Calu3 (cell line): ENCODE measurements around the gene FGFR2. TPM values are rescaled to one million over a fixed set of nuclear protein-coding genes. Genes with fewer than 3 reads are reported as not detected.

ENCODE experiments used
- BruUV-seq: library from RNA; stranded (reverse); fragments of 400-500 nt; replicated peaks from 2 replicates; lab custom pipeline; 2021; lab: Mats Ljungman, UMichigan
- CTCF ChIA-PET: fragments of 300-600 bp; sonication (Branson Sonifier 250); formaldehyde crosslinking; loops from one replicate; lab custom pipeline; 2022; ENCODE audit warnings: antibody characterized with exemption; lab: Charles Lee
- DNase-seq: peaks from one replicate; pipeline ENCODE4 v3.0.0; 2022
- H3K27ac Mint-ChIP-seq: one replicate; pipeline ENCODE4 v1.8.0; 2022; ENCODE audit warnings: mixed read lengths; ENCODE audit not compliant: unreplicated experiment
- H3K27me3 Mint-ChIP-seq: one replicate; pipeline ENCODE4 v1.8.0; 2022; ENCODE audit warnings: mixed read lengths; ENCODE audit not compliant: unreplicated experiment
- H3K36me3 Mint-ChIP-seq: one replicate; pipeline ENCODE4 v1.8.0; 2022; ENCODE audit warnings: mild to moderate bottlenecking, moderate library complexity, mixed read lengths; ENCODE audit not compliant: insufficient read depth, unreplicated experiment
- H3K4me1 Mint-ChIP-seq: one replicate; pipeline ENCODE4 v1.8.0; 2022; ENCODE audit warnings: mild to moderate bottlenecking, low read depth, mixed read lengths; ENCODE audit not compliant: unreplicated experiment
- H3K4me3 Mint-ChIP-seq: one replicate; pipeline ENCODE4 v1.8.0; 2022; ENCODE audit warnings: mild to moderate bottlenecking, low read depth, moderate library complexity, mixed read lengths; ENCODE audit not compliant: unreplicated experiment
- H3K9me3 Mint-ChIP-seq: one replicate; pipeline ENCODE4 v1.8.0; 2022; ENCODE audit warnings: low read depth, mixed read lengths; ENCODE audit not compliant: unreplicated experiment
- CTCF ChIP-seq: fragments of 200-600 bp; IDR thresholded peaks from one replicate; pipeline ENCODE4 v1.8.0; 2022; ENCODE audit warnings: antibody characterized with exemption; ENCODE audit not compliant: unreplicated experiment
- intact Hi-C: fragments of 100-400 bp; cut with micrococcal nuclease; formaldehyde crosslinking; loops from one replicate; pipeline ENCODE4 v1.10.0; 2022; ENCODE audit not compliant: unreplicated experiment
- total RNA-seq: library from RNA; stranded (reverse); gene quantifications from 2 replicates; pipeline ENCODE4 v1.2.3, GENCODE V29; 2022

The FGFR2 gene
- total RNA-seq, 1 experiment from 2014 or later = 57.9 TPM

GRCh38 chr10:121595806-121596688, 2.2 kb downstream of the FGFR2 start:
- intact Hi-C loops = loop anchor here (2.0 to 10.0 kb wide), 3 partner anchors 43 to 269 kb away; no protein-coding TSS in a partner anchor
- peak overlapping the region; percentile 97 for H3K4me3 Mint-ChIP-seq
- H3K36me3 Mint-ChIP-seq = peaks cover 42% of the 10 kb centered on the region
- CTCF ChIA-PET = no interaction called here
- no peaks in the 10 kb centered on the region for H3K27me3 Mint-ChIP-seq
- H3K9me3 Mint-ChIP-seq = no peaks in the 10 kb centered on the region
- BruUV-seq = TSS peak; percentile 18
- peaks cover 25% of the 10 kb centered on the region for H3K4me1 Mint-ChIP-seq
- no peak for TF ChIP-seq CTCF
- H3K27ac Mint-ChIP-seq = peak overlapping the region; percentile 91
- peak; percentile 34 for DNase-seq

DNA sequence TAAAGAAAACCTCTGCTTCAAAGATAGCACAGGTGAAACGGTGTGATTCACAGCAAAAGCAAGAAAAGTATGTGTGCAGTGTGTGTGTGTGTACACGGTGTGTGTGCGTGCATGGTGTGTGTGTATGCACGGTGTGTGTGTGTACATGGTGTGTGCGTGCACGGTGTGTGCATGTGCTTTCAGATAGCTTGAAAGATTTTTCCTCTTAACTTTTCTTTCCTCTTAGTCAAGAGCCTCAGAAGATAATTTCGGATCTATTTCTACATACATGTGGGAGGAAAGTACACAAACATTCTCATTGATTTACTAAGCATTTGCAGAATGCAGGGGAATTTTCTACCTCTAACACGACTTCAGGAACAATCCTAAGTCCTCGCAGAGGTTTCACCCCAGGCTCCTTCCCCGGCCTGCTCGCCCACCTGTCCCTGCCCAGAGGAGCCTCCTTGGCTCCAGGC, 2.9 kb downstream of the FGFR2 start:
- TF ChIP-seq CTCF = no peak
- Mint-ChIP-seq H3K36me3 (peaks cover 42% of the 10 kb centered on the region), H3K27ac (peak overlapping the region; percentile 91), H3K27me3 (no peaks in the 10 kb centered on the region), H3K4me3 (peak overlapping the region; percentile 97), H3K9me3 (no peaks in the 10 kb centered on the region), H3K4me1 (peaks cover 32% of the 10 kb centered on the region)
- no peak for DNase-seq
- intact Hi-C loops = loop anchor here (5.0 to 10.0 kb wide), 2 partner anchors 61 to 268 kb away; no protein-coding TSS in a partner anchor
- CTCF ChIA-PET = interaction anchor here (0.9 kb wide), 1 partner anchor 42 kb away, joined by 3 read pairs; no protein-coding TSS in a partner anchor
- BruUV-seq = no TSS peak

DNA sequence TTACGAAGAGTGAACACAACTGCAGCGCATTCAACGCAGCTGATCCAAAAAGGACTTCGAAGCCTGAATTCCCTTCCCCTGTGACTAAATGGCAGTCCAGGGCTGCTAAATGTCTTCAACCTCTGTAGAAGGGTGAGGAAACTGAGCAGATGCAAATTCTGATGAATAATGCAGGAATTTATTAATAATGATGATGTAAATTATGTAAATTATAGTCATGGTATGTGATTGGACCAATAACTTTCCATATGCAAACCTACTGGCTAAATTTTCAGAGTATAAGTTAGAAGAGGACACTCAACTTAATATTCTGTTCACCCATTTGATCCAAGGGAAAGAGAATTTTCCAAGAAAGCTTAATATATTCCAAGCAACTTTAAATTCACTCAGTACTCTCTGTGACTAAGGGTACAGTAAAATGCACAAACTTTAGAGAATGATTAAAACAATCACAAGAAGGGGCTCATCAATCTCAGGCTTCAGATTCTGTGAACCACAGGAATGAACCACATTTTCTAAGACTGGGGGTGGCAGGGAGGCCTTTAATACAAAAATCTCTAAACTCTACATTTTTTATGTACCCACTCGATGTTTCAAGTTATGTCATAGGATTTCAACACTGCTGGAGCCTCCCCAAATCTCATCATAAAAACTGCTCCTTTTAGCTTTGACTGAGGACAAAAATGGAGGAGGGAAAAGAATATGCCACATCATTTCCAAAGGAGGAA, 3.5 kb downstream of the FGFR2 start:
- no TSS peak for BruUV-seq
- Mint-ChIP-seq H3K27me3 (no peaks in the 10 kb centered on the region), H3K4me1 (peaks cover 32% of the 10 kb centered on the region), H3K27ac (no peak overlapping the region), H3K36me3 (peaks cover 42% of the 10 kb centered on the region), H3K9me3 (no peaks in the 10 kb centered on the region), H3K4me3 (peak overlapping the region; percentile 97)
- no peak for TF ChIP-seq CTCF
- CTCF ChIA-PET = interaction anchor here (0.9 kb wide), 1 partner anchor 41 kb away, joined by 3 read pairs; no protein-coding TSS in a partner anchor
- intact Hi-C loops = loop anchor here (5.0 to 10.0 kb wide), 2 partner anchors 60 to 267 kb away; no protein-coding TSS in a partner anchor
- DNase-seq = no peak

DNA sequence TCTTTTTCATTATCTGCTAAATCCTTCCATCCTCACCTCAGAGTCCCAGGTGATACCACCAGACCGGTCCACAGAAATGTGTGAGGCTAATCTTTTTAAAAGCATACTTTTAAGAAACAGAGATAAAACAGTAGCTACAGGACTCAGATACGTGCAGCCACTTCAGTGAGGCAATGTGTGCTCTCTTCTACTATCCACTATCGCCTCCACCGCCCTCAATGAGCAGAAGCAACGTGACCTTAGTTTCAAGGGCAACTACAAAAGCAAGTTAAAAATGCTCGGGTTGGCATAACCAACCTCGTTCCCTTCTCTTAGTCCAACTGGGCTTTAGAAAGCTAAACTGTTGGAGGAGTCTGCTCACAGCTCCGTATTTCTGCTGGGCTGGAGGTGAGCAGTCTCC, 4.2 kb downstream of the FGFR2 start:
- no peaks in the 10 kb centered on the region for H3K27me3 Mint-ChIP-seq
- H3K36me3 Mint-ChIP-seq = peaks cover 42% of the 10 kb centered on the region
- no peak for TF ChIP-seq CTCF
- H3K4me1 Mint-ChIP-seq = peaks cover 32% of the 10 kb centered on the region
- no peak overlapping the region for H3K4me3 Mint-ChIP-seq
- H3K9me3 Mint-ChIP-seq = no peaks in the 10 kb centered on the region
- DNase-seq = no peak
- H3K27ac Mint-ChIP-seq = no peak overlapping the region
- BruUV-seq = no TSS peak
- intact Hi-C loops = loop anchor here (10.0 kb wide), 1 partner anchor 59 kb away; no protein-coding TSS in a partner anchor
- CTCF ChIA-PET = no interaction called here
